Posterior vena cava (tissue), 2 donors: ENCODE results near the gene ZNF576. TPM values are rescaled to one million over a fixed set of nuclear protein-coding genes. Genes with fewer than 3 reads are reported as not detected.
"Not testable (repeated sequence)": the region's sequence is repeated elsewhere in the genome, so short reads cannot be mapped to it uniquely, and the experiment has no call there.

ENCODE experiments used
- DNase-seq: peaks from one replicate; pipeline ENCODE4 v3.0.0-alpha.2; 2020; ENCODE audit warnings: low spot score
- intact Hi-C, 2 donors: fragments of 100-400 bp; cut with DNase I; formaldehyde crosslinking; loops; one replicate each; pipeline versions ENCODE4 v1.14.1 to v1.14.2; 2022 to 2023
- long read RNA-seq, 2 donors: library from polyadenylated mRNA; unstranded; transcript quantifications; one replicate each; pipeline ENCODE4 v2.0.0, GENCODE V29; 2020 to 2021
- total RNA-seq, 2 donors: library from RNA; stranded (reverse); fragmentation: NEBNext Ultra II Directional; extraction: Animal tissue kit (Norgen Biotek cat#: 25700); gene quantifications; one replicate each; pipeline ENCODE4 v1.2.1, GENCODE V29; 2021
- donor health status: DM: yes; HTN: yes; CAD: no.
- donor health status: DM: yes; HTN: yes; CAD: no.

Gene ZNF576, protein sequence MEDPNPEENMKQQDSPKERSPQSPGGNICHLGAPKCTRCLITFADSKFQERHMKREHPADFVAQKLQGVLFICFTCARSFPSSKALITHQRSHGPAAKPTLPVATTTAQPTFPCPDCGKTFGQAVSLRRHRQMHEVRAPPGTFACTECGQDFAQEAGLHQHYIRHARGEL
- total RNA-seq, result 10 to 100 TPM in 1 of 2 donors, 1 to 10 TPM in 1; 8.9 to 13.2 TPM
- long read RNA-seq, donor 1, partial matches to known transcripts, result 1 of 6 reads
- long read RNA-seq, donor 1, other reads (novel, unspliced or antisense), result 0 of 6 reads
- long read RNA-seq, donor 2, transcript ZNF576-201 (3 exons, 2,566 nt), result major isoform, 9 of 10 reads
- long read RNA-seq, donor 2, partial matches to known transcripts, result 0 of 10 reads
- long read RNA-seq, donor 2, other reads (novel, unspliced or antisense), result 0 of 10 reads

- intact Hi-C loops, result loop anchor here in 1 of 2 donors (10.0 kb wide), 1 partner anchor 61 kb away; the partner anchor contains the start of gene ZNF575
- DNase-seq, result peak; percentile 100
Measured at GRCh38 chr19:43595999-43596841, at the start of gene ZNF576, which contains the start of gene IRGQ. TSS of gene ZNF576 (plus strand) at chr19:43596595. CDS start at chr19:43597109, 514 bp downstream. TSS of gene IRGQ (minus strand) at chr19:43596134. CDS start at chr19:43595338, 796 bp downstream.

- intact Hi-C loops, result not testable (repeated sequence)
Measured at GRCh38 chr19:43547926-43548325, 48.5 kb upstream of the ZNF576 start.

GRCh38 chr19:43548706-43549105, 47.7 kb upstream of the ZNF576 start:
- intact Hi-C loops, result no loop called here
- no peak for DNase-seq

More at GRCh38 chr19:43547926-43548325, 48.5 kb upstream of the ZNF576 start:
- not testable (repeated sequence) for DNase-seq

- intact Hi-C loops, result loop anchor here in 1 of 2 donors (10.0 kb wide), 1 partner anchor 103 kb away; no protein-coding TSS in a partner anchor
- DNase-seq, result no peak
Measured at GRCh38 chr19:43551399-43552197, 44.8 kb upstream of the ZNF576 start.

DNA sequence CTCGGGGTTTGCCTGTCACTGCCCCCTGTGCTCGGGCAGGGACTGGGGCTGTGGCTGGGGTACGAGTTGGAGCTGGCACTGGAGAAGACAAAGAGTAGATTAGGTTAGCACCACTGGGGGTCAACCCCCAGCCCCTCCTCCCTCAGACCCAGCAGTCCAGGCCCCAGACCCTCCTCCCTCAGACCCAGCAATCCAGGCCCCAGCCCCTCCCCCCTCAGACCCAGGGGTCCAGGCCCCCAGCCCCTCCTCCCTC, 44.3 kb upstream of the ZNF576 start:
- DNase-seq, result no peak
- intact Hi-C loops, result loop anchor here in 1 of 2 donors (10.0 kb wide), 1 partner anchor 103 kb away; no protein-coding TSS in a partner anchor

- DNase-seq, result no peak
- intact Hi-C loops, result loop anchor here in 1 of 2 donors (10.0 kb wide), 1 partner anchor 102 kb away; no protein-coding TSS in a partner anchor
Measured at GRCh38 chr19:43552616-43553015, 43.8 kb upstream of the ZNF576 start.

GRCh38 chr19:43553656-43554055, 42.7 kb upstream of the ZNF576 start:
- no peak for DNase-seq
- intact Hi-C loops, result loop anchor here in 1 of 2 donors (10.0 kb wide), 1 partner anchor 101 kb away; no protein-coding TSS in a partner anchor

GRCh38 chr19:43554317-43554895, 42.0 kb upstream of the ZNF576 start:
- intact Hi-C loops, result loop anchor here in 1 of 2 donors (10.0 kb wide), 1 partner anchor 100 kb away; no protein-coding TSS in a partner anchor
- DNase-seq, result no peak

DNA sequence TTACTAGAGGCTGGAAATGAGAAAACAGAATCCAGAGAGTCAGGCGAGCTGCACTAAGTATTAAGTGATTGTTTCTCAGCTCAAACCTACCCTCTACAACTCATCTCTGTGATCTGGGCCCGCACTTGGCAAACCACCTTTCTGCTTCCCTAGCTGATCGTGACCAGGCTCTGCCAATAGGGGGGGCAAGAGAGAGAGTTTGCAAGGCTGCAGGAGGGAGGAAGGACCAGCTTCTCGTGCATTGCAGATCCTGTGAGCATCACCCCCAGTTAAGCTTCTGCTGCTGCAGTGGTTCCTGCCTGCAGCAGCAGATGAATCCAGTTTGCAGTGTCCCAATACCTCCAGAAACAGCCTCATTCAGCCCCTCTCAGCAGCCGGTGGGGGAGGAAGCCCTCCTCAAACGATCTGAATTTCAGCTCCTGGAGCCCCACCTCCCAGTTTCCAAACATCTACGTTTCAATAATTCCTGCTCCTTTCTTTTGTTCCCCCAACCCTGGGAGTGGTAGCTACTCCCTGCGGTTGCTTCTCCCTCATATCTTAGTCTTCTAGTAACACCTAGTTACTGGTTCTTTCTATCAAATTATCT, 41.1 kb upstream of the ZNF576 start:
- no peak for DNase-seq
- intact Hi-C loops, result loop anchor here in 1 of 2 donors (10.0 kb wide), 1 partner anchor 100 kb away; no protein-coding TSS in a partner anchor

DNA sequence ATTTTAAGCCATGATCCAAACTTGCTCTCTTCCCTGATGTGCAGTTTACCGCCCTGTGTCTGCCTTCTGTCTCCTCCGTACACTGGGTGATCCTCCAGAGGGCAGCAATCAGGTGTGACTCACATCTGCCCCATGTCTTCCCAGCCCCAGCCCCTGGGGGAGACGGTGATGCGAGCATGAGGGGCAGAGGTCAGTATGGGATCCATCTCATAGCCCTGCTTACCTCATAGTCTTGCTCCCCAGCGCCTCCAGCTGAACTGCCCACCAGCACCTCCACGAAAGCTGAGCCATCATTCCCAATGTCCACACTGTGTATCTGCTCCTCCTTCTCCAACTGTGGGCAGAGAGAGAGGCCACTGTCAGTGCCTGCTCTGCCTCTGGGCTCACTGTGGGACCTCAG, 35.7 kb upstream of the ZNF576 start:
- no peak for DNase-seq
- intact Hi-C loops, result no loop called here

- intact Hi-C loops, result no loop called here
- no peak for DNase-seq
Measured at GRCh38 chr19:43561139-43561970, 35.0 kb upstream of the ZNF576 start.

- DNase-seq, result peak; percentile 51
- intact Hi-C loops, result no loop called here
Measured at GRCh38 chr19:43562226-43562697, 34.1 kb upstream of the ZNF576 start.

- intact Hi-C loops, result no loop called here
Measured at GRCh38 chr19:43562698-43563241, 33.6 kb upstream of the ZNF576 start.

GRCh38 chr19:43563816-43564457, 32.5 kb upstream of the ZNF576 start:
- intact Hi-C loops, result no loop called here
- no peak for DNase-seq

More at GRCh38 chr19:43562698-43563241, 33.6 kb upstream of the ZNF576 start:
- peak; percentile 94 for DNase-seq

DNA sequence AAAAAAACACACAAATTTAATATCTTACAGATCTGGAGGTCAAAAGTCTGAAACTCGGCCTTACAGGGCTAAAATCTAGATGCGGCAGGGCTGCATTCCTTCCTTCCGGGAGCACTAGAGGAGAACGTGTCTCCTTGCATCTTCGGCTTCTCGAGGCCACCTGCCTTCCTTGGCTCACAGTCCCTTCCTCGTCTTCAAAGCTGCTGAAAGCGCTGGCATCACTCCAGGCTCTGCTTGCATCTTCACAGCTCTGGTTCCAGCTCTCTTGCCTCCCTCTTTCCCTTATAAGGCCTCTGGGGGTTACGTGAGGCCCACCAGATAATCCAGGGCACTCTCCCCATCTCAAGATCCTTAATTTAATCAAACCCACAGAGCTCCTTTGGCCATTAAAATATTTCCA, 31.6 kb upstream of the ZNF576 start:
- DNase-seq, result no peak
- intact Hi-C loops, result no loop called here

DNA sequence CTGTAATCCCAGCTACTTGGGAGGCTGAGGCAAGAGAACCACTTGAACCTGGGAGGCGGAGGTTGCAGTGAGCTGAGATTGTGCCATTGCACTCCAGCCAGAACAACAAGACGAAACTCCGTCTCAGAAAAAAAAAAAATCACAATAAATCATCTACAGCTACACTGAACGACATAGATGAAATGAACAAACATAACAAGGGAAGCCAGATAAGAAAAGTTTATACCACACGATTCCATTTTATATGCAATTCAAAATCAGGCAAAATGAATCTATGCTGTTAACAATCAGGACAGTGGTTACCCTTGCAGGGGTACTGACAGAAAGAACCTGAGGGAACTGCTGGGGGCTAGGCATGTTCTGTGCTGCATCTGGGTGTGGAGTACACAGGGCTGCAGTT, 26.7 kb upstream of the ZNF576 start:
- no peak for DNase-seq
- intact Hi-C loops, result no loop called here
